Liver (tissue), 9 donors: ENCODE measurements around the gene STN1. TPM values are rescaled to one million over a fixed set of nuclear protein-coding genes. Genes with fewer than 3 reads are reported as not detected.

Experiments used
- DNase-seq: peaks from one replicate; pipeline ENCODE4 v3.0.0-alpha.2; 2017; ENCODE audit warnings: low spot score
- H3K27ac ChIP-seq, 2 donors: one replicate each; pipeline ENCODE4 v1.7.0; 2013; ENCODE audit warnings: inconsistent platforms in 2 of 2, low read length in 2 of 2, control low read depth in 1 of 2, low read depth in 1 of 2, mild to moderate bottlenecking in 1 of 2
- H3K27me3 ChIP-seq, 4 donors: one replicate each; pipeline versions ENCODE4 v1.6.1 to v1.7.0; 2013; ENCODE audit warnings: low read length in 3 of 4, inconsistent platforms in 1 of 4, mild to moderate bottlenecking in 1 of 4, moderate library complexity in 1 of 4; ENCODE audit not compliant: control insufficient read depth in 4 of 4, insufficient read depth in 4 of 4
- H3K36me3 ChIP-seq, 4 donors: one replicate each; pipeline versions ENCODE4 v1.6.1 to v1.7.0; 2013; ENCODE audit warnings: low read length in 3 of 4, mild to moderate bottlenecking in 3 of 4, low read depth in 1 of 4, moderate library complexity in 1 of 4; ENCODE audit not compliant: control insufficient read depth in 4 of 4, insufficient read depth in 3 of 4
- H3K4me1 ChIP-seq, 4 donors: one replicate each; pipeline versions ENCODE4 v1.6.1 to v1.7.0; 2013; ENCODE audit warnings: low read length in 3 of 4, mild to moderate bottlenecking in 3 of 4, moderate library complexity in 1 of 4; ENCODE audit not compliant: control insufficient read depth in 4 of 4, insufficient read depth in 4 of 4
- H3K4me3 ChIP-seq, 3 donors: one replicate each; pipeline versions ENCODE4 v1.6.1 to v1.7.0; 2013; ENCODE audit warnings: low read length in 3 of 3, control low read depth in 1 of 3, low read depth in 1 of 3, mild to moderate bottlenecking in 1 of 3
- H3K9ac ChIP-seq, 2 donors: one replicate each; pipeline ENCODE4 v1.7.0; 2013; ENCODE audit warnings: low read length in 2 of 2, mild to moderate bottlenecking in 2 of 2, moderate library complexity in 2 of 2, control low read depth in 1 of 2, low read depth in 1 of 2
- H3K9me3 ChIP-seq, 4 donors: one replicate each; pipeline versions ENCODE4 v1.6.1 to v1.7.0; 2013; ENCODE audit warnings: low read length in 3 of 4; ENCODE audit not compliant: control insufficient read depth in 4 of 4
- ATF3 ChIP-seq: IDR thresholded peaks from 2 replicates; pipeline ENCODE4 v1.6.1; 2016; ENCODE audit warnings: antibody characterized with exemption
- CTCF ChIP-seq: fragments of 150-350 bp; IDR thresholded peaks from 2 replicates; pipeline ENCODE4 v1.5.1; 2017; ENCODE audit warnings: improper control_type of control experiment, low read depth, low read length; ENCODE audit not compliant: missing input control
- EGR1 ChIP-seq, 2 donors: IDR thresholded peaks; 2 replicates each; pipeline ENCODE4 v1.6.1; 2016 to 2018; ENCODE audit warnings: antibody characterized with exemption in 2 of 2, low read depth in 2 of 2
- FOXA1 ChIP-seq: IDR thresholded peaks from 2 replicates; pipeline ENCODE4 v1.6.1; 2016; ENCODE audit warnings: antibody characterized with exemption
- FOXA2 ChIP-seq: IDR thresholded peaks from 2 replicates; pipeline ENCODE4 v1.6.1; 2016; ENCODE audit warnings: antibody characterized with exemption
- GABPA ChIP-seq, 2 donors: IDR thresholded peaks in 1 of 2; conservative IDR thresholded peaks in 1 of 2; 2 replicates each; pipeline ENCODE4 v1.6.1; 2016; ENCODE audit warnings: antibody characterized with exemption in 2 of 2, mild to moderate bottlenecking in 1 of 2, moderate library complexity in 1 of 2
- JUND ChIP-seq, 2 donors: IDR thresholded peaks; 2 replicates each; pipeline ENCODE4 v1.6.1; 2016; ENCODE audit warnings: antibody characterized with exemption in 2 of 2
- NR2F2 ChIP-seq: IDR thresholded peaks from 2 replicates; pipeline ENCODE4 v1.6.1; 2016; ENCODE audit warnings: antibody characterized with exemption
- RAD21 ChIP-seq, 2 donors: IDR thresholded peaks; 2 replicates each; pipeline ENCODE4 v1.6.1; 2016; ENCODE audit warnings: antibody characterized with exemption in 2 of 2, mild to moderate bottlenecking in 2 of 2
- RXRA ChIP-seq, 2 donors: IDR thresholded peaks; 2 replicates each; pipeline ENCODE4 v1.6.1; 2017 to 2018; ENCODE audit warnings: antibody characterized with exemption in 2 of 2, mild to moderate bottlenecking in 1 of 2
- SP1 ChIP-seq: IDR thresholded peaks from 2 replicates; pipeline ENCODE4 v1.6.1; 2018; ENCODE audit warnings: antibody characterized with exemption, mild to moderate bottlenecking
- TAF1 ChIP-seq: conservative IDR thresholded peaks from 2 replicates; pipeline ENCODE4 v1.6.1; 2016; ENCODE audit warnings: antibody characterized with exemption, mild to moderate bottlenecking
- ZBTB33 ChIP-seq: IDR thresholded peaks from 2 replicates; pipeline ENCODE4 v1.6.1; 2016; ENCODE audit warnings: antibody characterized with exemption
- WGBS: extraction: QIAGEN DNeasy Blood & Tissue Kit; methylation state at CpG from one replicate; pipeline ENCODE4 v1.1.7; 2013; 5-methylcytosine and 5-hydroxymethylcytosine counted together
- polyA plus RNA-seq, 2 donors: library from polyadenylated mRNA; stranded (reverse) in 1 of 2; unstranded in 1 of 2; fragments of 200-250 nt in 1 of 2; fragments of >200 nt in 1 of 2; fragmentation: Nextera tagmentation in 1 of 2; extraction: Ambion mirVana in 1 of 2; gene quantifications; one replicate each; pipeline versions ENCODE4 v1.2.1 to v1.2.3, GENCODE V29; 2013 to 2015
- total RNA-seq, 2 donors: library from RNA; depleted of rRNA; stranded (reverse); fragments of >200 nt; gene quantifications; one replicate each; pipeline ENCODE4 v1.2.3, GENCODE V29; 2014
- TF ChIP-seq, protein P1 (sequence below): IDR thresholded peaks from 2 replicates; pipeline ENCODE4 v1.6.1; 2016; ENCODE audit warnings: antibody characterized with exemption, mild to moderate bottlenecking
- TF ChIP-seq, protein P2 (sequence below): IDR thresholded peaks from 2 replicates; pipeline ENCODE4 v1.6.1; 2016; ENCODE audit warnings: antibody characterized with exemption
- donor health status: healthy.
- donor health status: healthy.
- donor health status: healthy.
- donor health status: healthy.
- donor health status: healthy.

Gene STN1
- total and polyA plus RNA-seq, 4 donors = 6.9 to 12.9 (median 8.0) TPM

- TF ChIP-seq CTCF (no peak), FOXA1 (no peak), RXRA (IDR thresholded peaks at IDR 0.05) (no peak), FOXA2 (no peak), GABPA (IDR thresholded peaks at IDR 0.05 in 1 of 2, conservative IDR thresholded peaks at IDR 0.05 in 1 of 2) (no peak), SP1 (no peak), TAF1 (no peak), NR2F2 (no peak), JUND (IDR thresholded peaks at IDR 0.05) (no peak), ZBTB33 (no peak), ATF3 (no peak), EGR1 (IDR thresholded peaks at IDR 0.05; ENCODE audit: low read depth in 2 of 2) (no peak)
- TF ChIP-seq, protein P1, sequence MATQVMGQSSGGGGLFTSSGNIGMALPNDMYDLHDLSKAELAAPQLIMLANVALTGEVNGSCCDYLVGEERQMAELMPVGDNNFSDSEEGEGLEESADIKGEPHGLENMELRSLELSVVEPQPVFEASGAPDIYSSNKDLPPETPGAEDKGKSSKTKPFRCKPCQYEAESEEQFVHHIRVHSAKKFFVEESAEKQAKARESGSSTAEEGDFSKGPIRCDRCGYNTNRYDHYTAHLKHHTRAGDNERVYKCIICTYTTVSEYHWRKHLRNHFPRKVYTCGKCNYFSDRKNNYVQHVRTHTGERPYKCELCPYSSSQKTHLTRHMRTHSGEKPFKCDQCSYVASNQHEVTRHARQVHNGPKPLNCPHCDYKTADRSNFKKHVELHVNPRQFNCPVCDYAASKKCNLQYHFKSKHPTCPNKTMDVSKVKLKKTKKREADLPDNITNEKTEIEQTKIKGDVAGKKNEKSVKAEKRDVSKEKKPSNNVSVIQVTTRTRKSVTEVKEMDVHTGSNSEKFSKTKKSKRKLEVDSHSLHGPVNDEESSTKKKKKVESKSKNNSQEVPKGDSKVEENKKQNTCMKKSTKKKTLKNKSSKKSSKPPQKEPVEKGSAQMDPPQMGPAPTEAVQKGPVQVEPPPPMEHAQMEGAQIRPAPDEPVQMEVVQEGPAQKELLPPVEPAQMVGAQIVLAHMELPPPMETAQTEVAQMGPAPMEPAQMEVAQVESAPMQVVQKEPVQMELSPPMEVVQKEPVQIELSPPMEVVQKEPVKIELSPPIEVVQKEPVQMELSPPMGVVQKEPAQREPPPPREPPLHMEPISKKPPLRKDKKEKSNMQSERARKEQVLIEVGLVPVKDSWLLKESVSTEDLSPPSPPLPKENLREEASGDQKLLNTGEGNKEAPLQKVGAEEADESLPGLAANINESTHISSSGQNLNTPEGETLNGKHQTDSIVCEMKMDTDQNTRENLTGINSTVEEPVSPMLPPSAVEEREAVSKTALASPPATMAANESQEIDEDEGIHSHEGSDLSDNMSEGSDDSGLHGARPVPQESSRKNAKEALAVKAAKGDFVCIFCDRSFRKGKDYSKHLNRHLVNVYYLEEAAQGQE = no peak
- DNase-seq = no peak
- Histone ChIP-seq H3K4me3 (no peak overlapping the region), H3K27ac (no peak overlapping the region), H3K9ac (no peak overlapping the region), H3K27me3 (no peaks in the 10 kb centered on the region), H3K4me1 (no peaks in the 10 kb centered on the region), H3K9me3 (no peaks in the 10 kb centered on the region), H3K36me3 (no peaks in the 10 kb centered on the region)
- WGBS = 97% methylated on average over 1 of the region's 1 CpG
Measured at GRCh38 chr10:103954543-103954942, 36.6 kb upstream of the STN1 start.

DNA sequence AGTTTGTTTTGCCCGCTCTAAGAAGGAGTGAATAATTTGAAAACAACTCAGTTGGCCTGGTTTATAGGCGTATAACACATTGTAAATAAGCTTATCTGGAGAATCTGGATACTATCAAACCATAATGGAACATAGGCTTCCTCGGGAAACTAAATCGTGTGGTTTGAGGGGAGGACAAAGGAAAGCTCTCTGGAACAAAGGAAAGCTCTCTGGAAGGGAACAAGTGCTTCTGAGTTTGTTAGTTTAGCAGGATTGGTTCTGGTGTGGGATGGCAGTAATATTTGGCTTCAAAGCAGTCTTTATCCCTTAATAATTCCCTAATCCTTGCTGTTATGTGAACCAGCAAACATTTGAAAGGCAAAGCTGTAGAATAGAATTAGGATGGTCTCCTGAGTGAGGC, 34.0 kb upstream of the STN1 start:
- TF ChIP-seq GABPA (IDR thresholded peaks at IDR 0.05 in 1 of 2, conservative IDR thresholded peaks at IDR 0.05 in 1 of 2) (no peak), FOXA2 (no peak), RAD21 (IDR thresholded peaks at IDR 0.05) (no peak), TAF1 (no peak), SP1 (no peak)
- TF ChIP-seq, protein P2, sequence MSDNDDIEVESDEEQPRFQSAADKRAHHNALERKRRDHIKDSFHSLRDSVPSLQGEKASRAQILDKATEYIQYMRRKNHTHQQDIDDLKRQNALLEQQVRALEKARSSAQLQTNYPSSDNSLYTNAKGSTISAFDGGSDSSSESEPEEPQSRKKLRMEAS = no peak
- TF ChIP-seq, protein P1 = no peak
- WGBS = 76% methylated on average over 4 of the region's 4 CpGs

More for the DNA sequence above, 34.0 kb upstream of the STN1 start:
- Histone ChIP-seq H3K27me3 (no peaks in the 10 kb centered on the region), H3K36me3 (no peaks in the 10 kb centered on the region), H3K27ac (no peak overlapping the region), H3K9me3 (no peaks in the 10 kb centered on the region), H3K9ac (no peak overlapping the region), H3K4me1 (no peaks in the 10 kb centered on the region), H3K4me3 (no peak overlapping the region)
- DNase-seq = no peak
